HepG2 (cell line): ENCODE data around the gene COMMD4. TPM values are rescaled to one million over a fixed set of nuclear protein-coding genes. Genes with fewer than 3 reads are reported as not detected.

Experiments
- BCL6 ChIP-seq: IDR thresholded peaks from 2 replicates; pipeline ENCODE4 v1.6.1; 2016; ENCODE audit warnings: missing genetic modification reagents, missing compliant biosample characterization
- BORCS8-MEF2B ChIP-seq: sonication (generic); formaldehyde crosslinking; IDR thresholded peaks from 2 replicates; pipeline ENCODE4 v1.8.0; 2022; ENCODE audit warnings: mild to moderate bottlenecking, missing genetic modification reagents
- DNMT3B ChIP-seq: conservative IDR thresholded peaks from 2 replicates; pipeline ENCODE4 v1.6.1; 2016; ENCODE audit warnings: missing biosample characterization, control low read depth
- ESRRA ChIP-seq: sonication (generic); formaldehyde crosslinking; IDR thresholded peaks from 2 replicates; pipeline ENCODE4 v1.5.1; 2020; ENCODE audit warnings: mild to moderate bottlenecking, low read depth, missing genetic modification reagents
- HDAC1 ChIP-seq: sonication (generic); formaldehyde crosslinking; IDR thresholded peaks from 2 replicates; pipeline ENCODE4 v1.5.1; 2020; ENCODE audit warnings: mild to moderate bottlenecking, missing genetic modification reagents
- MTA1 ChIP-seq: sonication (generic); formaldehyde crosslinking; IDR thresholded peaks from 2 replicates; pipeline ENCODE4 v1.4.0; 2020; ENCODE audit warnings: missing genetic modification reagents, mild to moderate bottlenecking, borderline replicate concordance
- SOX6 ChIP-seq, 2 experiments: fragments of 450-650 bp in 1 of 2; sonication (generic) in 1 of 2; formaldehyde crosslinking in 1 of 2; IDR thresholded peaks; 2 replicates each; pipeline versions ENCODE4 v1.4.0 to v1.6.1; 2017 to 2020; ENCODE audit warnings: antibody characterized with exemption in 1 of 2, mild to moderate bottlenecking in 1 of 2, missing genetic modification reagents in 1 of 2
- XRCC5 ChIP-seq: fragments of 200-400 bp; formaldehyde crosslinking; optimal IDR thresholded peaks from 2 replicates; pipeline ENCODE3; 2017; ENCODE audit warnings: mild to moderate bottlenecking, low read length
- ZBTB46 ChIP-seq: sonication (generic); formaldehyde crosslinking; IDR thresholded peaks from 2 replicates; pipeline ENCODE4 v1.4.0; 2020; ENCODE audit warnings: mild to moderate bottlenecking, missing genetic modification reagents, borderline replicate concordance
- ZHX1 ChIP-seq: sonication (generic); formaldehyde crosslinking; IDR thresholded peaks from 2 replicates; pipeline ENCODE4 v1.8.1; 2022; ENCODE audit warnings: low read depth, mild to moderate bottlenecking, missing genetic modification reagents
- ZNF431 ChIP-seq: sonication (generic); formaldehyde crosslinking; IDR thresholded peaks from 2 replicates; pipeline ENCODE4 v1.9.0; 2022; ENCODE audit warnings: missing genetic modification reagents, low read depth, mild to moderate bottlenecking, borderline replicate concordance
- ZNF687 ChIP-seq: sonication (generic); formaldehyde crosslinking; IDR thresholded peaks from 2 replicates; pipeline ENCODE4 v1.5.1; 2020; ENCODE audit warnings: mild to moderate bottlenecking, missing genetic modification reagents, moderate library complexity
- polyA plus RNA-seq, 8 experiments: library from polyadenylated mRNA; depleted of rRNA in 3 of 8; stranded (reverse) in 7 of 8; unstranded in 1 of 8; fragments of >200 nt; fragmentation: Illumina TruSeq in 4 of 8; extraction: Trizol in 4 of 8; gene quantifications; 2 replicates each; pipeline versions ENCODE4 v1.2.1 to v1.2.3, GENCODE V29; 2011 to 2016; ENCODE audit warnings: low read depth in 4 of 8, missing spikeins in 1 of 8, mixed read lengths in 1 of 8; ENCODE audit not compliant: insufficient read depth in 1 of 8
- total RNA-seq, 5 experiments: library from RNA; depleted of rRNA; stranded (reverse); fragments of >200 nt; fragmentation: Illumina TruSeq; extraction: Trizol; gene quantifications; 2 replicates each; pipeline ENCODE4 v1.2.3, GENCODE V29; 2016; ENCODE audit warnings: low read depth in 1 of 5
- TF ChIP-seq, protein P1 (sequence below): sonication (generic); formaldehyde crosslinking; IDR thresholded peaks from 2 replicates; pipeline ENCODE4 v1.5.0; 2020; ENCODE audit warnings: missing genetic modification reagents

The COMMD4 gene
- total and polyA plus RNA-seq, 2 of the 13 experiments (the other 11 are each of a cell fraction or from before 2014, with no cell fraction given): 45.8 to 89.9 TPM

GRCh38 chr15:75368689-75369239 lies 32.9 kb downstream of the COMMD4 start (continued):
- TF ChIP-seq ZHX1 (CRISPR knock-in tag): 0 out of 2 replicates have a peak, but pooled peaks have one; percentile 72
- TF ChIP-seq SOX6 (IDR thresholded peaks at IDR 0.05): no peak
- TF ChIP-seq SOX6 (CRISPR knock-in tag; IDR thresholded peaks at IDR 0.05): no peak; the same call in 1 of the 2 replicates
- TF ChIP-seq HDAC1 (CRISPR knock-in tag): no peak; the same call in 1 of the 2 replicates
- TF ChIP-seq ZNF431 (CRISPR knock-in tag): no peak
- TF ChIP-seq, protein P1, sequence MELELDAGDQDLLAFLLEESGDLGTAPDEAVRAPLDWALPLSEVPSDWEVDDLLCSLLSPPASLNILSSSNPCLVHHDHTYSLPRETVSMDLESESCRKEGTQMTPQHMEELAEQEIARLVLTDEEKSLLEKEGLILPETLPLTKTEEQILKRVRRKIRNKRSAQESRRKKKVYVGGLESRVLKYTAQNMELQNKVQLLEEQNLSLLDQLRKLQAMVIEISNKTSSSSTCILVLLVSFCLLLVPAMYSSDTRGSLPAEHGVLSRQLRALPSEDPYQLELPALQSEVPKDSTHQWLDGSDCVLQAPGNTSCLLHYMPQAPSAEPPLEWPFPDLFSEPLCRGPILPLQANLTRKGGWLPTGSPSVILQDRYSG (CRISPR knock-in tag): no peak
- no peak for TF ChIP-seq ZBTB46 (CRISPR knock-in tag)
- no peak for TF ChIP-seq MTA1 (CRISPR knock-in tag)
- no peak for TF ChIP-seq ESRRA (CRISPR knock-in tag)
- no peak for TF ChIP-seq DNMT3B (CRISPR knock-in tag)
- TF ChIP-seq BORCS8-MEF2B (CRISPR knock-in tag): no peak
- peak; percentile 31 for TF ChIP-seq ZNF687 (CRISPR knock-in tag)
- no peak for TF ChIP-seq BCL6 (CRISPR knock-in tag)
- peak; percentile 99 for TF ChIP-seq XRCC5
